ENCODE data around the gene CEP131.
"Not testable (repeated sequence)": the region's sequence is repeated elsewhere in the genome, so short reads cannot be mapped to it uniquely, and the experiment has no call there.

Gene CEP131

DNA sequence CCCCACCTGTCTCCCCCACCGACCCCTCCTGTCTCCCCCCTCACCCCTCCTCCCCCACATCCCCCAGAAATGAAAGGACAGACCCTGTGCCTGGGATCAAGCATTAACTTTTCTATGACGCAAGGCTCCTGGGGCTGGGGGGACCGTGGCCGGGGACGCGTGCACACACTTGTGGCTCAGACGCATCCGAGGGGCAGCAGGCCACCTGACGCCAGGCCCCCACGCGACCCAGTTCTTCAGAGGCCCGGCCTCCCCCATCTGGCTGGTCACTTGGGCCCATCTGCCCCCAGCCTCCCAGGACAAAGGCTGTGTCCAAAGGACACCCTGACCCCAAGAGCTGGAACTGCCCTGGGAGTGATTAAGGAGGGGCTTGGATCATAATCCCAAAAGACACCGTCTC is 71.5 kb downstream of the CEP131 start:
- no peak for DNase-seq (ENCODE audit: low spot score)
- in situ Hi-C loops (cut with MboI; ENCODE audit: low sequenced_read_pairs, unreplicated experiment): no loop called here
- TF ChIP-seq CTCF (IDR thresholded peaks at IDR 0.05; ENCODE audit: borderline replicate concordance, control extremely low read depth, extremely low read depth, insufficient read depth, missing control alignments): no peak

GRCh38 chr17:81150377-81151077 is 72.2 kb downstream of the CEP131 start:
- in situ Hi-C loops (cut with MboI; ENCODE audit: low sequenced_read_pairs, unreplicated experiment): no loop called here

DNA sequence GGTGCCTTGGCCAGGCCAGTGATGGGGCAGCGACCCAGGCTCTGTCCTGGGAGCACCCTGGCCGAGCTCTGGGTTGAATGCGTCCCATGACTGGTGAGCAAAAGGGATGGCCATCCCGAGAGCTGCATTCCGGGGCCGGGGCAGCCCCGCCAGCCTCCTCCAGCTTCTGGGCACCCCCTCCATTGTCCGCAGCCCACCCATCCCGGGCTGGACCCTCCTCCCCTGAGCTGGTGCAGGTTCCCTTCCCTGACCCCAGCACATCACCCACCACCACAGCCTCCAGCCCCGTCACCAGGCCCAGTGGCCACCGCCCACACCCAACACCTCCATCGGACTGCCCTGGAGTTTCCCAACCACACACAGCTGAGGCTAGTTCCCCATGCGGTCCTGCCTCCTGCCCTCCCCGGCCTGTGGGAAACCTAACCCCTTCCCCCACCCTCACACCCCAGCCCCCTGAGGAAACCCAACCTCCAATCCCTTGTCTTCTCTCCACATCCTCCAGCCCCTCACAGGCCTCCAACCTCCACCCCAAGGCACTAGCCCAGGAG is 73.7 kb downstream of the CEP131 start:
- in situ Hi-C loops (cut with MboI; ENCODE audit: low sequenced_read_pairs, unreplicated experiment): no loop called here
- no peak for TF ChIP-seq CTCF (IDR thresholded peaks at IDR 0.05; ENCODE audit: borderline replicate concordance, control extremely low read depth, extremely low read depth, insufficient read depth, missing control alignments)
- DNase-seq (ENCODE audit: low spot score): no peak

More at GRCh38 chr17:81150377-81151077, 72.2 kb downstream of the CEP131 start:
- DNase-seq (ENCODE audit: low spot score): no peak
- no peak for TF ChIP-seq CTCF (IDR thresholded peaks at IDR 0.05; ENCODE audit: borderline replicate concordance, control extremely low read depth, extremely low read depth, insufficient read depth, missing control alignments)

GRCh38 chr17:81148571-81148970 is 74.2 kb downstream of the CEP131 start:
- in situ Hi-C loops (cut with MboI; ENCODE audit: low sequenced_read_pairs, unreplicated experiment): no loop called here
- DNase-seq (ENCODE audit: low spot score): no peak
- no peak for TF ChIP-seq CTCF (IDR thresholded peaks at IDR 0.05; ENCODE audit: borderline replicate concordance, control extremely low read depth, extremely low read depth, insufficient read depth, missing control alignments)

DNA sequence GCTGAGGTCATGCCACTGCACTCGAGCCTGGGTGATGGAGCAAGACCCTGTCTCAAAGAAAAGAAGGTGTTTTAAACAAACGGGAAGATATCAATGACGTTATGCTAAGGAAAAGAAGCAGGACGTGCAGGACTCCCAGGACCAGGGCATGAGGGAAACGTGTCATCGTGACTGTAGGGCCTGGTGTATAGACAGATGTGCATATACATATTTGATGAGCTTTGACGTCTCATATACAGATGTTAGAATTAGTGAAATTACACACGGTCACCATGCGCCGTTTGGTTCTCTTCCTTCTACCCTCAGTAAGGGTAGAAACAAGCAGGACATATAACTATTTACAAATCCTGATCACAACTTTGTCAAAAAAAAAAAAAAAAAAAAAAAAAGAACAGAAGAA is 75.1 kb downstream of the CEP131 start:
- in situ Hi-C loops (cut with MboI; ENCODE audit: low sequenced_read_pairs, unreplicated experiment): no loop called here
- no peak for DNase-seq (ENCODE audit: low spot score)
- no peak for TF ChIP-seq CTCF (IDR thresholded peaks at IDR 0.05; ENCODE audit: borderline replicate concordance, control extremely low read depth, extremely low read depth, insufficient read depth, missing control alignments)

DNA sequence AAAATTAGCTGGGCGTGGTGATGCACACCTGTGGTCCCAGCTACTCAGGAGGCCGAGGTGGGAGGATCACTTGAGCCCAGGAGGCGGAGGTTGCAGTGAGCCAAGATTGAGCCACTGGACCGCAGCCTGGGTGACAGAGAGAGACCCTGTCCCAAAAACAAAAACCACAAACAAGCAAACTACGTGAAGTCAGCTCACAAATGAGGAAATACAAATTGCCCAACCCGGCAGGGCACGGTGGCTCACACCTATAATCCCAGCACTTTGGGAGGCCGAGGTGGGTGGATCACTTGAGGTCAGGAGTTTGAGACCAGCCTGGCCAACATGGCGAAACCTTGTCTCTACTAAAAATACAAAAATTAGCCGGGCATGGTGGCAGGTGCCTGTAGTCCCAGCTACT is 76.6 kb downstream of the CEP131 start:
- in situ Hi-C loops (cut with MboI; ENCODE audit: low sequenced_read_pairs, unreplicated experiment); DNase-seq (ENCODE audit: low spot score): not testable (repeated sequence)

- DNase-seq (ENCODE audit: low spot score): no peak
- TF ChIP-seq CTCF (IDR thresholded peaks at IDR 0.05; ENCODE audit: borderline replicate concordance, control extremely low read depth, extremely low read depth, insufficient read depth, missing control alignments): no peak
- in situ Hi-C loops (cut with MboI; ENCODE audit: low sequenced_read_pairs, unreplicated experiment): no loop called here
Observed at GRCh38 chr17:81144423-81144781, 78.4 kb downstream of the CEP131 start.

Data from GM13976 (cell line).